Measurements from ENCODE around the gene GSTM4. TPM values are rescaled to one million over a fixed set of nuclear protein-coding genes. Genes with fewer than 3 reads are reported as not detected.

The GSTM4 gene
- total RNA-seq, 6 experiments from 2014 or later, result 16.0 to 27.1 (median 24.8) TPM

GRCh38 chr1:109639063-109639840, 16.6 kb upstream of the GSTM4 start:
- no peak for TF ChIP-seq CTCF (IDR thresholded peaks at IDR 0.05)
- no peak overlapping the region for H3K27ac Mint-ChIP-seq
- H3K4me3 Mint-ChIP-seq, result no peak overlapping the region
- H3K4me1 Mint-ChIP-seq (ENCODE audit: low read depth), result peaks cover 37% of the 10 kb centered on the region
- peaks cover 4% of the 10 kb centered on the region; the same call in 1 of the 2 replicates for H3K36me3 Mint-ChIP-seq (ENCODE audit: low read depth)
- H3K9me3 Mint-ChIP-seq, result no peaks in the 10 kb centered on the region
- H3K27me3 Mint-ChIP-seq (ENCODE audit: insufficient read depth), result peaks cover 3% of the 10 kb centered on the region
- no peak for DNase-seq

- H3K27me3 Mint-ChIP-seq (ENCODE audit: insufficient read depth), result peaks cover 3% of the 10 kb centered on the region
- no peak for TF ChIP-seq CTCF (IDR thresholded peaks at IDR 0.05)
- H3K9me3 Mint-ChIP-seq, result no peaks in the 10 kb centered on the region
- H3K4me3 Mint-ChIP-seq, result no peak overlapping the region
- H3K4me1 Mint-ChIP-seq (ENCODE audit: low read depth), result peaks cover 36% of the 10 kb centered on the region
- DNase-seq, result no peak
- no peak overlapping the region for H3K27ac Mint-ChIP-seq
- no peaks in the 10 kb centered on the region for H3K36me3 Mint-ChIP-seq (ENCODE audit: low read depth)
Observed at GRCh38 chr1:109639841-109640184, 16.1 kb upstream of the GSTM4 start.

- peaks cover 5% of the 10 kb centered on the region for H3K27me3 Mint-ChIP-seq (ENCODE audit: insufficient read depth)
- no peak overlapping the region for H3K4me3 Mint-ChIP-seq
- DNase-seq, result peak; percentile 68
- peaks cover 34% of the 10 kb centered on the region for H3K4me1 Mint-ChIP-seq (ENCODE audit: low read depth)
- TF ChIP-seq CTCF (IDR thresholded peaks at IDR 0.05), result peak; percentile 98
- H3K9me3 Mint-ChIP-seq, result no peaks in the 10 kb centered on the region
- no peak overlapping the region for H3K27ac Mint-ChIP-seq
- no peaks in the 10 kb centered on the region for H3K36me3 Mint-ChIP-seq (ENCODE audit: low read depth)
Observed at GRCh38 chr1:109640285-109640865, 15.5 kb upstream of the GSTM4 start.

DNA sequence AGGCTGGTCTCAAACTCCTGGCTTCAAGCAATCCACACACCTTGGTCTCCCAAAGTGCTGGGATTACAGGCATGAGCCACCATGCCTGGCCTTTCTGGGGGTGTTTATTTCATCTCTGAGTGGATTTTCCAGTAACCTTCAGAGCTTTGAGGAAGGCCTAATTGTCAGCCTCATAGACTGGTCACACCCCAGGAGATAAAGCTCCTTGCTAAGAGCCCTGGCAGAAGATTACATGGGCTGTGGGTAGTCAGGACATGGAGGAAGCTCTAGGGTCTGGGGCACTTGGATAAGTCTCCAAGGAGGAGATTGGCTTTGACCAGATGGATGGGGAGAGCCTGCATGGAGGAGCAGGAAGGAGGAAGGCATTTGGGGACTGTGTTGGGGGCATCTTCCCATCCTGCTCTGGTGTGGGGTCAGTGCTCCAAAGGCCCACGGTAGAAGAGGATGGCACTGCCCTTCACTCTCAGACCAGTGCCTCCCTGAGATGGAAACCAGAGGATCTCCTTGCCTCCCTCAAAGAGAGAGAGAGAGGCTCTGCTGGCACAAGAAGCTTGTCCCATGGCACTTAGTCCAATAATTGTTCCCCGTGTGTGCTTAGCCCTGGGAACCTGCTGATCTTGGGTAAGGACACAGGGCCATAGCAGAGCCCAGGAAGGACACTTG, 14.7 kb upstream of the GSTM4 start:
- H3K27ac Mint-ChIP-seq, result no peak overlapping the region
- no peaks in the 10 kb centered on the region for H3K9me3 Mint-ChIP-seq

GRCh38 chr1:109641861-109642260, 14.0 kb upstream of the GSTM4 start:
- no peak for TF ChIP-seq CTCF (IDR thresholded peaks at IDR 0.05)
- Mint-ChIP-seq H3K4me1 (ENCODE audit: low read depth) (peaks cover 19% of the 10 kb centered on the region), H3K27me3 (ENCODE audit: insufficient read depth) (peaks cover 5% of the 10 kb centered on the region), H3K4me3 (no peak overlapping the region), H3K9me3 (no peaks in the 10 kb centered on the region), H3K27ac (no peak overlapping the region), H3K36me3 (ENCODE audit: low read depth) (no peaks in the 10 kb centered on the region)
- no peak for DNase-seq

More for the DNA sequence above, 14.7 kb upstream of the GSTM4 start:
- H3K36me3 Mint-ChIP-seq (ENCODE audit: low read depth), result no peaks in the 10 kb centered on the region
- peaks cover 26% of the 10 kb centered on the region for H3K4me1 Mint-ChIP-seq (ENCODE audit: low read depth)
- no peak for DNase-seq
- TF ChIP-seq CTCF (IDR thresholded peaks at IDR 0.05), result no peak
- H3K4me3 Mint-ChIP-seq, result no peak overlapping the region
- peaks cover 5% of the 10 kb centered on the region for H3K27me3 Mint-ChIP-seq (ENCODE audit: insufficient read depth)

Data from HFFc6 (cell line).